Left renal pelvis (tissue), 4 donors: Measurements from ENCODE around the gene STAT4. TPM values are rescaled to one million over a fixed set of nuclear protein-coding genes. Genes with fewer than 3 reads are reported as not detected.

ENCODE experiments used
- DNase-seq, 4 donors: peaks; one replicate each; pipeline ENCODE4 v3.0.0-alpha.2; 2013; ENCODE audit warnings: low read depth in 4 of 4, low spot score in 3 of 4
- polyA plus RNA-seq, 4 donors: library from polyadenylated mRNA; unstranded; fragments of 120-200 nt; gene quantifications; one replicate each; pipeline ENCODE4 v1.2.1, GENCODE V29; 2013; ENCODE audit not compliant: insufficient read length in 4 of 4

The STAT4 gene
- polyA plus RNA-seq, 4 donors, result 9.0 to 10.9 (median 9.5) TPM

GRCh38 chr2:191176305-191176704, 25.5 kb upstream of the STAT4 start:
- DNase-seq, result no peak

- no peak for DNase-seq
These were observed 23.6 kb upstream of the STAT4 start for GRCh38 chr2:191174442-191174841.

GRCh38 chr2:191173206-191173605, 22.4 kb upstream of the STAT4 start:
- DNase-seq, result no peak

GRCh38 chr2:191171708-191172355, 21.0 kb upstream of the STAT4 start:
- no peak for DNase-seq

- DNase-seq, result no peak
These were observed 20.5 kb upstream of the STAT4 start for GRCh38 chr2:191171286-191171685.

GRCh38 chr2:191170773-191171172, 20.0 kb upstream of the STAT4 start:
- no peak for DNase-seq

- no peak for DNase-seq
These were observed 19.5 kb upstream of the STAT4 start for GRCh38 chr2:191170301-191170636.

GRCh38 chr2:191169456-191170300, 18.9 kb upstream of the STAT4 start:
- DNase-seq, result no peak

- DNase-seq, result no peak
These were observed 17.0 kb upstream of the STAT4 start for GRCh38 chr2:191167766-191168165.

- DNase-seq, result no peak
These were observed 16.1 kb upstream of the STAT4 start for GRCh38 chr2:191166756-191167445.

- DNase-seq, result no peak
These were observed 15.4 kb upstream of the STAT4 start for GRCh38 chr2:191166111-191166755.

- no peak for DNase-seq
These were observed 14.4 kb upstream of the STAT4 start for GRCh38 chr2:191165176-191165643.

GRCh38 chr2:191158747-191159146, 8.0 kb upstream of the STAT4 start:
- DNase-seq, result no peak

- no peak for DNase-seq
These were observed 7.4 kb upstream of the STAT4 start for GRCh38 chr2:191158193-191158592.

GRCh38 chr2:191155608-191156071, 4.8 kb upstream of the STAT4 start:
- DNase-seq, result no peak

GRCh38 chr2:191153716-191154115, 2.9 kb upstream of the STAT4 start:
- no peak for DNase-seq

- no peak for DNase-seq
These were observed 1.9 kb upstream of the STAT4 start for GRCh38 chr2:191152482-191153240.

GRCh38 chr2:191151331-191151730, 537 bp upstream of the STAT4 start:
- no peak for DNase-seq

- no peak for DNase-seq
These were observed 579 bp downstream of the STAT4 start for GRCh38 chr2:191150230-191150599.

- DNase-seq, result no peak
These were observed 1.4 kb downstream of the STAT4 start for GRCh38 chr2:191149391-191149790.
